GM19438 (cell line): ENCODE results near the gene HDHD2.

ENCODE experiments used
- ATAC-seq: cut with Tn5 transposase; IDR thresholded peaks from one replicate; pipeline ENCODE4 v1.9.1; 2021; ENCODE audit warnings: low read depth; ENCODE audit not compliant: unreplicated experiment

The HDHD2 gene

GRCh38 chr18:47149457-47150028 is 757 bp downstream of the HDHD2 start:
- no peak for ATAC-seq

- ATAC-seq: no peak
Observed at GRCh38 chr18:47146206-47146605, 4.1 kb downstream of the HDHD2 start.

GRCh38 chr18:47143899-47144485 is 6.3 kb downstream of the HDHD2 start:
- no peak for ATAC-seq

GRCh38 chr18:47143153-47143552 is 7.1 kb downstream of the HDHD2 start:
- no peak for ATAC-seq

GRCh38 chr18:47141289-47141688 is 9.0 kb downstream of the HDHD2 start:
- no peak for ATAC-seq

GRCh38 chr18:47121146-47121545 is 29.2 kb downstream of the HDHD2 start:
- no peak for ATAC-seq

- peak; percentile 62 for ATAC-seq
Observed at GRCh38 chr18:47120428-47120827, 29.9 kb downstream of the HDHD2 start.

GRCh38 chr18:47118981-47119380 is 31.3 kb downstream of the HDHD2 start:
- no peak for ATAC-seq

- no peak for ATAC-seq
Observed at GRCh38 chr18:47115205-47115604, 35.1 kb downstream of the HDHD2 start.

GRCh38 chr18:47113796-47114540 is 36.3 kb downstream of the HDHD2 start:
- no peak for ATAC-seq

- no peak for ATAC-seq
Observed at GRCh38 chr18:47110492-47111274, 39.6 kb downstream of the HDHD2 start.

- no peak for ATAC-seq
Observed at GRCh38 chr18:47109720-47110119, 40.6 kb downstream of the HDHD2 start.

- no peak for ATAC-seq
Observed at GRCh38 chr18:47108998-47109405, 41.3 kb downstream of the HDHD2 start.

- no peak for ATAC-seq
Observed at GRCh38 chr18:47108373-47108772, 41.9 kb downstream of the HDHD2 start.

GRCh38 chr18:47100212-47100831 is 50.0 kb downstream of the HDHD2 start:
- ATAC-seq: no peak

- ATAC-seq: no peak
Observed at GRCh38 chr18:47095810-47096209, 54.5 kb downstream of the HDHD2 start.

GRCh38 chr18:47087676-47088075 is 62.6 kb downstream of the HDHD2 start:
- ATAC-seq: no peak

GRCh38 chr18:47081578-47081977 is 68.7 kb downstream of the HDHD2 start:
- no peak for ATAC-seq

- no peak for ATAC-seq
Observed at GRCh38 chr18:47080872-47081271, 69.4 kb downstream of the HDHD2 start.

GRCh38 chr18:47077111-47077510 is 73.2 kb downstream of the HDHD2 start:
- ATAC-seq: no peak
